Measurements from ENCODE around the gene TLK2.

TLK2 gene

DNA sequence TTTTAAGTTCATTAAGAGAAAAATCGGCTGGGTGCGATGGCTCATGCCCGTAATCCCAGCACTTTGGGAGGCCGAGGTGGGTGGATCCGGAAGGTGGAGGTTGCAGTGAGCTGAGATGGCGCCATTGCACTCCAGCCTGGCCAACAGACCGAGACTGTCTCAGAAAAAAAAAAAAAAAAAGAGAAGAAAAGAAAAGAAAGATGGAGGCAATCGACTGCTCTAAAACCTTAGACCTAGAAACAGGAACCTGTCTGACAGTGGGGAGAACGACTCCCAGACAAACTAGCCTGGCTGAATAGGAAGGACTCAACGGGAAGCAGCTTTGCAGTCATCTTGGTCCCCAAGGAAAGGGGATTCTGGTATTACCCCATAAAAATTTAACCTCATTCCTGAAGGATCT lies 162.5 kb downstream of the TLK2 start:
- no peak overlapping the region for H3K4me2 ChIP-seq (ENCODE audit: insufficient read depth, low read length)
- no peak overlapping the region for H3K9ac ChIP-seq (ENCODE audit: low read depth, low read length)
- H3K4me3 ChIP-seq (ENCODE audit: low read depth in 1 of 2, low read length in 2 of 2): no peak overlapping the region
- ATAC-seq (ENCODE audit: insufficient read depth, low read depth) (no peak), DNase-seq (no peak)
- H3K27me3 ChIP-seq (ENCODE audit: insufficient read depth, low read length, poor library complexity): no peaks in the 10 kb centered on the region
- no peaks in the 10 kb centered on the region for H3K4me1 ChIP-seq (ENCODE audit: insufficient read depth, low read length)
- no peak overlapping the region for H2AFZ ChIP-seq (ENCODE audit: low read depth, low read length)
- no peaks in the 10 kb centered on the region for H3K79me2 ChIP-seq (ENCODE audit: insufficient read depth, low read length)
- H4K20me1 ChIP-seq (ENCODE audit: insufficient read depth, low read length): no peaks in the 10 kb centered on the region
- no peak overlapping the region for H3K27ac ChIP-seq (ENCODE audit: low read length)
- no peak for TF ChIP-seq EZH2 (IDR thresholded peaks at IDR 0.05; ENCODE audit: borderline replicate concordance, low read depth, low read length, severe bottlenecking)
- TF ChIP-seq, protein P1, sequence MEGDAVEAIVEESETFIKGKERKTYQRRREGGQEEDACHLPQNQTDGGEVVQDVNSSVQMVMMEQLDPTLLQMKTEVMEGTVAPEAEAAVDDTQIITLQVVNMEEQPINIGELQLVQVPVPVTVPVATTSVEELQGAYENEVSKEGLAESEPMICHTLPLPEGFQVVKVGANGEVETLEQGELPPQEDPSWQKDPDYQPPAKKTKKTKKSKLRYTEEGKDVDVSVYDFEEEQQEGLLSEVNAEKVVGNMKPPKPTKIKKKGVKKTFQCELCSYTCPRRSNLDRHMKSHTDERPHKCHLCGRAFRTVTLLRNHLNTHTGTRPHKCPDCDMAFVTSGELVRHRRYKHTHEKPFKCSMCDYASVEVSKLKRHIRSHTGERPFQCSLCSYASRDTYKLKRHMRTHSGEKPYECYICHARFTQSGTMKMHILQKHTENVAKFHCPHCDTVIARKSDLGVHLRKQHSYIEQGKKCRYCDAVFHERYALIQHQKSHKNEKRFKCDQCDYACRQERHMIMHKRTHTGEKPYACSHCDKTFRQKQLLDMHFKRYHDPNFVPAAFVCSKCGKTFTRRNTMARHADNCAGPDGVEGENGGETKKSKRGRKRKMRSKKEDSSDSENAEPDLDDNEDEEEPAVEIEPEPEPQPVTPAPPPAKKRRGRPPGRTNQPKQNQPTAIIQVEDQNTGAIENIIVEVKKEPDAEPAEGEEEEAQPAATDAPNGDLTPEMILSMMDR (IDR thresholded peaks at IDR 0.05; ENCODE audit: borderline replicate concordance, extremely low read depth, low read length, poor library complexity, severe bottlenecking): no peak
- H3K9me3 ChIP-seq (ENCODE audit: insufficient read depth, low read length, severe bottlenecking): no peaks in the 10 kb centered on the region
- H3K36me3 ChIP-seq (ENCODE audit: insufficient read depth, low read length): no peaks in the 10 kb centered on the region

DNA sequence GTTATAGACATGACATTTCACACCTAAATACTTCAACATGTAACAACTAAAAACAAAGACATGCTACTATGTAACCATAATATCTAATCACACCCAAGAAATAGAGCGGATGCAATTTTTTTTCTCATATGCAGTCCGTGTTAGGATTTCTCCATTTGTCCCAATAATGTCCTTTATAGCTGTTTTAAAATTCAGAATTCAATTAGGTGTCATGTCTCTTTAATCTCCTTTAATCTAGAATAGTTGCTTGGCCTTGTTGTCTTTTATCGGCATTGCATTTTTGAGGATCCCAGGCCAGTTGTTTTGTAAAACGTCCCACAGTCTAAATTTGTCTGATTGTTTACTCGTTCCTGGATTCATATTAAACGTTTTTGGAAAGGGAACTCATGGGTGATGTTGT lies 163.3 kb downstream of the TLK2 start:
- Histone ChIP-seq H2AFZ (ENCODE audit: low read depth, low read length) (no peak overlapping the region), H3K27me3 (ENCODE audit: insufficient read depth, low read length, poor library complexity) (no peaks in the 10 kb centered on the region), H4K20me1 (ENCODE audit: insufficient read depth, low read length) (no peaks in the 10 kb centered on the region), H3K79me2 (ENCODE audit: insufficient read depth, low read length) (no peaks in the 10 kb centered on the region), H3K9ac (ENCODE audit: low read depth, low read length) (no peak overlapping the region), H3K4me2 (ENCODE audit: insufficient read depth, low read length) (no peak overlapping the region), H3K4me3 (ENCODE audit: low read depth in 1 of 2, low read length in 2 of 2) (no peak overlapping the region), H3K36me3 (ENCODE audit: insufficient read depth, low read length) (no peaks in the 10 kb centered on the region), H3K27ac (ENCODE audit: low read length) (no peak overlapping the region), H3K9me3 (ENCODE audit: insufficient read depth, low read length, severe bottlenecking) (no peaks in the 10 kb centered on the region), H3K4me1 (ENCODE audit: insufficient read depth, low read length) (no peaks in the 10 kb centered on the region)
- DNase-seq (no peak), ATAC-seq (ENCODE audit: insufficient read depth, low read depth) (no peak)
- no peak for TF ChIP-seq EZH2 (IDR thresholded peaks at IDR 0.05; ENCODE audit: borderline replicate concordance, low read depth, low read length, severe bottlenecking)
- TF ChIP-seq, protein P1 (IDR thresholded peaks at IDR 0.05; ENCODE audit: borderline replicate concordance, extremely low read depth, low read length, poor library complexity, severe bottlenecking): no peak

DNA sequence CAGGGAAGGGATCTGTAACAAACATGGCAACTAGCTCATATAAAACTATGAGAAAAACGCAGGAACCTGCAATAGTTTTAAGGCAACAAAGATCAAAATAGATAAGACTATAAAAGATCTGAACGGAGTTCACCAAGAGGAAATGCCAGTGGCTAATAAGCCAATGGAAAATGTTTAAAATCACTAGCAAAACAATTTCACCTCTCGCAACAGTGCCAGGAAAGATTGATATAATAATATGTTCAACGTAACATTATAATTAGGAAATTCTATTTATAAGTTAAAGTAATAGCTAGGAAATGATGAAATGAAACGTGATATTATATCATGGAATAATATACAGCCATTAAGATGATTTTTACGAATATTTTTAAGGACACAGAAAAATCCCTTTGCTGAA lies 164.9 kb downstream of the TLK2 start:
- Histone ChIP-seq H3K79me2 (ENCODE audit: insufficient read depth, low read length) (no peaks in the 10 kb centered on the region), H3K9ac (ENCODE audit: low read depth, low read length) (no peak overlapping the region), H3K4me3 (ENCODE audit: low read depth in 1 of 2, low read length in 2 of 2) (no peak overlapping the region), H2AFZ (ENCODE audit: low read depth, low read length) (no peak overlapping the region), H3K36me3 (ENCODE audit: insufficient read depth, low read length) (no peaks in the 10 kb centered on the region), H3K9me3 (ENCODE audit: insufficient read depth, low read length, severe bottlenecking) (no peaks in the 10 kb centered on the region), H3K4me1 (ENCODE audit: insufficient read depth, low read length) (no peaks in the 10 kb centered on the region), H4K20me1 (ENCODE audit: insufficient read depth, low read length) (no peaks in the 10 kb centered on the region), H3K4me2 (ENCODE audit: insufficient read depth, low read length) (no peak overlapping the region), H3K27ac (ENCODE audit: low read length) (no peak overlapping the region), H3K27me3 (ENCODE audit: insufficient read depth, low read length, poor library complexity) (no peaks in the 10 kb centered on the region)
- DNase-seq: no peak
- no peak for TF ChIP-seq EZH2 (IDR thresholded peaks at IDR 0.05; ENCODE audit: borderline replicate concordance, low read depth, low read length, severe bottlenecking)
- TF ChIP-seq, protein P1 (IDR thresholded peaks at IDR 0.05; ENCODE audit: borderline replicate concordance, extremely low read depth, low read length, poor library complexity, severe bottlenecking): no peak
- ATAC-seq (ENCODE audit: insufficient read depth, low read depth): no peak
